Smooth muscle cell of the brain vasculature (primary cell): ENCODE measurements around the gene ATP6V0A1.
"Not testable (repeated sequence)": the region's sequence is repeated elsewhere in the genome, so short reads cannot be mapped to it uniquely, and the experiment has no call there.

Experiments used
- DNase-seq: peaks from one replicate; pipeline ENCODE4 v3.0.0-alpha.2; 2012; ENCODE audit warnings: low read depth, low spot score

ATP6V0A1 gene

DNA sequence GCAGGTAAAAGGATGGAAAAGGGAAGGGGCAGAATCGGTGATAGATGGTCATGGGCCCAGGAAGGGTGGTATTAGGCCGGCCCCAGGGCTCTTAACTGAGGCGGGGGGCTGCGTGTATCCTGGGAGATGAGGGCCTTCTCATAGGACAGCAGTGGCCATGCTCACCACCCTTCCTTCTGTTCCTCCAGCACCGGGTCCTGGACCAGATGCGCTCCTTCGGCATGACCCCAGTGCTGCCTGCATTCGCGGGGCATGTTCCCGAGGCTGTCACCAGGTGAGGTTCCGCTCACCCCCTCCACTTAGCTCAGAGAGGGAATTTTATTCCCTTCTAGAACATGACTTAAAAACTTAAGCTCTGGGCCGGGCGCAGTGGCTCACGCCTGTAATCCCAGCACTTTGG lies 79.8 kb downstream of the ATP6V0A1 start:
- no peak for DNase-seq

DNA sequence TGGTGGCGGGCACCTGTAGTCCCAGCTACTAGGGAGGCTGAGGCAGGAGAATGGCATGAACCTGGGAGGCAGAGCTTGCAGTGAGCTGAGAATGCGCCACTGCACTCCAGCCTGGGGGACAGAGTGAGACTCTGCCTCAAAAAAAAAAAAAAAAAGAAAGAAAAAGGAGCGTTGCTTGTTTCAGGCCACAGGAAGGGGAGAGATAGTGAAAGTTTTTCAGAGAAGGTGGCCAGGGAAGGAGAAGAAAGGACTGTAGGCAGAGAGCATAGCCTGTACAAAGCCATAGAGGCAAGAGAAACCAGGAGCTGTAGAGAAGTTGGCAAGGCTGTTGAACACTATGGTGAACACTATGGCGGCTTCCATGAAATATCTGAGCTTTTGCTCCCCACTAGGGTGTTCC lies 81.9 kb downstream of the ATP6V0A1 start:
- DNase-seq = not testable (repeated sequence)

DNA sequence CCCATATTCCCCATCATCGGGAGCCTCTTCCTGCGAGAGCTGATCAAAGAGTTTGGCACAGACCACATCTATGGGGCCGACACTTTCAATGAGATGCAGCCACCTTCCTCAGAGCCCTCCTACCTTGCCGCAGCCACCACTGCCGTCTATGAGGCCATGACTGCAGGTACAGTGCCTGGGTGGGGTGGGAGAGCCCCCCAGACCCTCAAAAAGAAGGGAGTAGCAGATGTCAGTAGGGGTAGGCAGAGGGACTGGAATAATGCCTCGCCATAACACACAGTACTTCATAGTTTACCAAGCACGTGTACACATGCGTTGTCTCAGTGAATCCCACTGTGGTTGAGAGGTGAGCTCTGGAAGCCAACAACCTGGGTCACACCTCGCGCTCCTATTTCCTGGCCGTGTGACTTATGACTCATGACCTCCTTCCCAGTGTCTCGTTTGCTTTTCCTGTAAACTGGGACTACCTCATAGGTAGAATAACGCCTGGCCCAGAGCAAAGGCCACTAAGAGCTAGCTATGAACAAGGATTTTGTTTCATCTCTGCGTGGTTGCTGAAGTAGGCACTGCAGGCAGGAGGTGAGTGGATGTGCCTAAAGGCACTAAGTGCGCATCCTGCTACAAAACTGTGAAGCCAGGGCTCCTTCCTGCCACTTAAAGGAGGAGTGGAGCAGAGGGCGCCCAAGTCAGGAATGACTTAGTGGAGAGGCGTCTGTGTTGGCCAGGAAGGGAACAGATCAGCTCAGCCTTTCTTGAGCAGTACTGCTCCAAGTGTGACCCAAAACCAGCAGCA lies 82.6 kb downstream of the ATP6V0A1 start:
- no peak for DNase-seq

DNA sequence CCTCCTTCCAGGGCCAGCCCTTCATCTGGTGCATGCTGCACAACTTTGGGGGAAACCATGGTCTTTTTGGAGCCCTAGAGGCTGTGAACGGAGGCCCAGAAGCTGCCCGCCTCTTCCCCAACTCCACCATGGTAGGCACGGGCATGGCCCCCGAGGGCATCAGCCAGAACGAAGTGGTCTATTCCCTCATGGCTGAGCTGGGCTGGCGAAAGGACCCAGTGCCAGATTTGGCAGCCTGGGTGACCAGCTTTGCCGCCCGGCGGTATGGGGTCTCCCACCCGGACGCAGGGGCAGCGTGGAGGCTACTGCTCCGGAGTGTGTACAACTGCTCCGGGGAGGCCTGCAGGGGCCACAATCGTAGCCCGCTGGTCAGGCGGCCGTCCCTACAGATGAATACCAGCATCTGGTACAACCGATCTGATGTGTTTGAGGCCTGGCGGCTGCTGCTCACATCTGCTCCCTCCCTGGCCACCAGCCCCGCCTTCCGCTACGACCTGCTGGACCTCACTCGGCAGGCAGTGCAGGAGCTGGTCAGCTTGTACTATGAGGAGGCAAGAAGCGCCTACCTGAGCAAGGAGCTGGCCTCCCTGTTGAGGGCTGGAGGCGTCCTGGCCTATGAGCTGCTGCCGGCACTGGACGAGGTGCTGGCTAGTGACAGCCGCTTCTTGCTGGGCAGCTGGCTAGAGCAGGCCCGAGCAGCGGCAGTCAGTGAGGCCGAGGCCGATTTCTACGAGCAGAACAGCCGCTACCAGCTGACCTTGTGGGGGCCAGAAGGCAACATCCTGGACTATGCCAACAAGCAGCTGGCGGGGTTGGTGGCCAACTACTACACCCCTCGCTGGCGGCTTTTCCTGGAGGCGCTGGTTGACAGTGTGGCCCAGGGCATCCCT lies 84.8 kb downstream of the ATP6V0A1 start:
- no peak for DNase-seq

DNA sequence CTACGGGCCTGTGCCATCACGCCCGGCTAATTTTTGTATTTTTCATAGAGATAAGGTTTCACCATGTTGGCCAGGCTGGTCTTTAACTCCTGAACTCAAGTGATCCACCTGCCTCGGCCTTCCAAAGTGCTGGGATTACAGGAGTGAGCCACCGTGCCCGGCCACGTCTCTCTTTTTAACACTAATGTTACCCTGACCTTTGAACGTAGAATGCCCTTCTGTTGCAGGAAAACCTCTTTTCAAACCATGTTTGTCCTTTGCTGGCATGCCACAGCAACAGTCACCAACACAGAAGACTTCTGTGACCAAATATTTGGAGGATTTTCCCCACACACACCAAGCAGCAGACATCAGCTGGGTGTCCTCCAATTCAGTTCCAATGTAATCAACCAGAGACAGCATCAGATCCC lies 86.2 kb downstream of the ATP6V0A1 start:
- no peak for DNase-seq

DNA sequence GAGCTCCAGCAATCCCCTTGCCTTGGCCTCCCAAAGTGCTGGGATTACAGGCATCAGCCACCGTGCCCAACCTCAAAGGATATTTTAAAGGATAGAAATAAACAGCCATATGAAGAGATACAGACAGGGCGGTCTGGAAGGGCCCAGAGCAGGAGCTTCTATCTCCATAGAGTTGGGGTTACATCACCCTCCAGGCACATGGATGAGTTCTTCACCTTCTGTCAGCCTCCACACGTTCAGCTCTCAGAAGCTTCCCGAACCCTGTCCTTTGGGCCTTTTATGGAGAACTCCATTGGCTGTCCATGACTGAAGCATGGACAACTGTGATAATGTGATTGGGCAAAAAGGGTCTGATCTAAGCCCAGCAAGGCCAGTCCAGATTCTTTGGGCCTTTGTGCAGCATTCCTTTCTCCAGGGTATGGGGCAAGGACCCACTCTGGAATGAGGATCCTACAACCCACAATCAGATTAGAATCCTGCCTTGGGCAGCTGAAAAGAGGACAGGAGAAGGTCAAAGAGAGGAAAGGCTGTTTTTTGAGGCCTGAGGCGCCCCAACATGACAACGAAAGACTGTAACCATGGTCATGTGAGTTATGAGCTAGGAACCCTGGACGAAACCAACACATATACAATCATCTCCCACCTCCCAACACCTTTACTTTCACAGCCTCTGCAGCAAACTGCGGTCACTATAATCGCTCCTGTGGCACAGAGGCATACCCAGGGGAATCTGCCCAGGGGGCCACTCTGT lies 87.3 kb downstream of the ATP6V0A1 start:
- not testable (repeated sequence) for DNase-seq

DNA sequence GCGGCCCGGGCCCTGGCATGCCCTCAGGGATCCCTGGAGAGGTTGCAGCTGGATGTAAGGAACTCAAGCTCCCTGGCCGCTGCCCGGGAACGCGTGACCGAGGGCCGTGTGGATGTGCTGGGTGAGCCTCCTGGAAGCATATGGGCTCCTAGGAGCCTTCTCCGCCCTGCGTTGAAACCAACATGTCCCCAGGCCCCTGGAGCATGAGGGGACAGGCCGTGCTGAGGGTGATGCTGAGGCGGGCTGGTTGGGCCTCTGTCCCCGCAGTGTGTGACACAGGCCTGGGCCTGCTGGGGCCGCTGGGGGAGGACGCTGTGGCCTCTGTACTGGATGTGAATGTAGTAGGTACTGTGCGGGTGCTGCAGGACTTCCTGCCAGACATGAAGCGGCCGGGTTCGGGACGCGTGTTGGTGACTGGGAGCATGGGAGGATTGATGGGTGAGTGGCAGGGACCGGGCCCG lies 88.4 kb downstream of the ATP6V0A1 start:
- no peak for DNase-seq

DNA sequence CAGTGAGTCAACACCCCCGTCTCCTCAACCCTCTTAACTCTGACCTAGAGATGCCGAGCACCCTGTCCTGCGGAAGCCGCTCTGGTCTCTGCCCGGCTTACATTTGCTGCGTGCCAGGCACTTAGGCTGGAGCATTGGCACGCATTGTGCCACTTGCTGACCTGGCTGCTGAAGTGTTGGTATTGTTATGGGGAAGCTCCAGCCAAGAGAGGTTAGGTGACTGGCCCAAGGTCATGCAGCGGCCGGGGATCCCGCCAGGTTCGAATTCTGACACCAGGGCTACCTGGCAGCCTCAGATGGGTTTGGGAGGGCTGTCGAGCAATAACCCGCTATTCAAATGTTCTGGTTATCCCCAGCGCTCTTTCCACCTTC lies 89.0 kb downstream of the ATP6V0A1 start:
- no peak for DNase-seq

DNA sequence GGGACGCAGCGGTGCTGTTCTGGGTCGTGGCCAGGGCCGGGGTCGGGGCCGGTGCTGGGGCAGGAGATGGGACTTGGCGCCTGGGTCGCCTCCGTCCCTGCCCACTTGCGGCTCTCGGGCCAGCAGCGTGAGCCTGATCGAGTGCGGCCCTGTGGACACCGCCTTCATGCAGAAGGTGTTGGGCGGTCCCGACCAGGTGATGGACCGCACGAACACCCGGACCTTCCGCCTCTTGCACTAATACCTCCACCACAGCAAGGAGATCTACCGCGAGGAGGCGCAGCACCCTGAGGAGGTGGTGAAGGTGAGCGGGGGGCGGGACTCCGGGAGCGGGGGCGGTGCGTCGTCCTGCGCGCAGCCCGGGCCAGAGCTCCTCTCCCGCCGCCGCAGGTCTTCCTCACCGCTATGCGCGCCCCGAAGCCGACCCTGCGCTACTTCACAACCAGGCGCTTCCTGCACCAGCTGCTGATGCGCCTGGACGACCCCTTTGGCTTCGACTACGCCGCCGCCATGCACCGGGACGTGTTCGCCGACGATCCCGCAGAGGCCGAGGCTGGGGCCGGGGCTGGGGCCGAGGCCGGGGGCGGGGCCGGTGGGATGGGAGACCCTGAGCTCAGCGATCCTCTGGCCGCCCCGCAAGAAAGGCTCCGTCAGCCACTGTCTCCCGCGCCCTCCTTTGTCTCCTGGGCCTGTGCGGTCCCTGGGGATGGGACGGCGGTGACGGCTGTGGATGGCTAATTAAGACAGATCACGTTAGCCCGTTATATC lies 89.6 kb downstream of the ATP6V0A1 start:
- DNase-seq = no peak

DNA sequence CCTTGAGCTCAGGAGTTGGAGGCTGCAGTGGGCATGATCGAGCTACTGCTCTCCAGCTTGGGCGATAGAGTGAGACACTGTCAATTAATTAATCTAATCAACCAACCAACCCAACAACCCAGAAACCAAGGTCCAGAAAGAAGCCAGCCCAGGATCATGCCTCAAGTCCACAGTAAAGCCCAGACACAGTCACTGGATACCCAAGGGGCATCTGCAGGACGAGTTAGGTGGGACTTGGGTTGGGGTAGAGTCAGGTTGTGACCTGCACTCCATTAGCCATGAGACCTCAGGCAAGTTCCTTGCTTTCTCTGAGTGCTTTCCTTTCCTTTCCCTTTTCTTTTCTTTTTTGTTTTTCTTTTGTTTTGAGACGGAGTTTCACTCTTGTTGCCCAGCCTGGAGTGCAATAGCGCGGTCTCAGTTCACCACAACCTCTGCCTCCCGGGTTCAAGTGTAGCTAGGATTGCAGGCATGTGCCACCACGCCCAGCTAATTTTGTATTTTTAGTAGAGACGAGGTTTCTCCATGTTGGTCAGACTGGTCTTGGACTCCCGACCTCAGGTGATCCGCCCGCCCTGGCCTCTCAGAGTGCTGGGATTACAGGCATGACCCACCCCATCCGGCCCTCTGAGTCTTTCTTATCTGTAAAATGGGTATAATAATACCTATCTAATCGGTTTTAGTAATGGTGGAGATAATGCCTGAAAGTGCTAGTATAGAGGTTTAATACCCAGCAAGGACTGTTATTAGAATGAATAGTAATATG lies 90.5 kb downstream of the ATP6V0A1 start:
- no peak for DNase-seq

DNA sequence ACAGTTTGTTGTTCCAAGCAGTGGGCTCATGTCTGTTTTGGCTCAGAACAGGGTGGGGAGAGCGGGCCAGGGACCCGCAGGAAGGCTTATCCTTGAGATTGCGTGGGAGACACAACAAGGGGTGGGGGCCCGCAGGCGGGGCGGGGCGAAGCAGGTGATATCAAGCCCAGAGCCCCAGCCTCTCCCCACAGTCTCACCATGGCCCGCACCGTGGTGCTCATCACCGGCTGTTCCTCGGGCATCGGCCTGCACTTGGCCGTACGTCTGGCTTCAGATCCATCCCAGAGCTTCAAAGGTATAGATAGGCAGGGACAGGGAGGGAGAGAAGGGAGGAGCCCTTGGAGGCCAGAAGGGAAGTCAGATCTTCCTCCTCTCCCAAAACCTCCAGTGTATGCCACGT lies 94.1 kb downstream of the ATP6V0A1 start, which contains the start of gene HSD17B1:
Gene HSD17B1, plus strand, starts transcription at position 188 of the 400 bp plus-strand sequence. Its CDS starts 11 bp downstream, at position 199.
- DNase-seq = not testable (repeated sequence)

DNA sequence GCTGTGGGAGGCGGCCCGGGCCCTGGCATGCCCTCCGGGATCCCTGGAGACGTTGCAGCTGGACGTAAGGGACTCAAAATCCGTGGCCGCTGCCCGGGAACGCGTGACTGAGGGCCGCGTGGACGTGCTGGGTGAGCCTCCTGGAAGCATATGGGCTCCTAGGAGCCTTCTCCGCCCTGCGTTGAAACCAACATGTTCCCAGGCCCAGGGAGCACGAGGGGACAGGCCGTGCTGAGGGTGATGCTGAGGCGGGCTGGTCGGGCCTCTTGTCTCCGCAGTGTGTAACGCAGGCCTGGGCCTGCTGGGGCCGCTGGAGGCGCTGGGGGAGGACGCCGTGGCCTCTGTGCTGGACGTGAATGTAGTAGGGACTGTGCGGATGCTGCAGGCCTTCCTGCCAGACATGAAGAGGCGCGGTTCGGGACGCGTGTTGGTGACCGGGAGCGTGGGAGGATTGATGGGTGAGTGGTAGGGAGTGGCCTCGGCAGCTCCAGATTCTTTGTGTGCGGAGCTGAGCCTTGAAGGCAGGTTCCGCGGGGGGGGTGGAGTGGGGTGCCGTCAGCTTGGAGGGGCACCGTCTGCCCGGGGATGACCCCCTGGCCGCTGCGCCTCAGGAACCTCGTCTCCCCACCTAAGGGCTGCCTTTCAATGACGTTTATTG lies 94.6 kb downstream of the ATP6V0A1 start:
- DNase-seq = no peak

DNA sequence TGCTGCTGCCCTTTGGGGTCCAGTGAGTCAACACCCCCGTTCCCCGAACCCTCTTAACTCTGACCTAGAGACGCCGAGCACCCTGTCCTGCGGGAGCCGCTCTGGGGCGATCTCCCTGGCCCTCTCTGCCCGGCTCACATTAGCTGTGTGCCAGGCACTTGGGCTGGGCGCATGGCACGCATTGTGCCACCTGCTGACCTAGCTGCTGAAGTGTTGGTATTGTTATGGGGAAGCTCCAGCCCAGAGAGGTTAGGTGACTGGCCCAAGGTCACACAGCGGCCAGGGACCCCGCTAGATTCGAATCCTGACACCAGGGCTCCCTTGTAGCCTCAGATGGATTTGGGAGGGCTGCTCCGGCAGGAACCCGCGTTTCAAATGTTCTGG lies 95.2 kb downstream of the ATP6V0A1 start:
- DNase-seq = no peak

DNA sequence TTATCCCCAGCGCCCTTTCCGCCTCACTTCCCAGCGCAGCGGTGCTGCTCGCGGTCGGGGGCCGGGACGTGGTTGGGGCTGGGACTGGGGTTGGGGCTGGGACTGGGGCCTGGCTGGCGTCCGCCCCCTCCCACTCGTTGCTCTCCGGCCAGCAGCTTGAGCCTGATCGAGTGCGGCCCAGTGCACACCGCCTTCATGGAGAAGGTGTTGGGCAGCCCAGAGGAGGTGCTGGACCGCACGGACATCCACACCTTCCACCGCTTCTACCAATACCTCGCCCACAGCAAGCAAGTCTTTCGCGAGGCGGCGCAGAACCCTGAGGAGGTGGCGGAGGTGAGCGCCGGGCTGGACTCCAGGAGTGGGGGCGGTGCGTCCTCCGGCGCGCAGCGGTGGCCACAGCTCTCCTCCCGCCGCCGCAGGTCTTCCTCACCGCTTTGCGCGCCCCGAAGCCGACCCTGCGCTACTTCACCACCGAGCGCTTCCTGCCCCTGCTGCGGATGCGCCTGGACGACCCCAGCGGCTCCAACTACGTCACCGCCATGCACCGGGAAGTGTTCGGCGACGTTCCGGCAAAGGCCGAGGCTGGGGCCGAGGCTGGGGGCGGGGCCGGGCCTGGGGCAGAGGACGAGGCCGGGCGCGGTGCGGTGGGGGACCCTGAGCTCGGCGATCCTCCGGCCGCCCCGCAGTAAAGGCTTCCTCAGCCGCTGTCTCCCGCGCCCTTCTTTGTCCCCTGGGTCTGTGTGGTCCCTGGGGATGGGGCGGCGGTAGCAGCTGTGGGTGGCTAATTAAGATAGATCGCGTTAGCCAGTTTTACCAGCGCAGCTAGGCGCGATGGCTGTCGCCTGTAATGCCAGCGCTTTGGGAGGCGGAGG lies 95.8 kb downstream of the ATP6V0A1 start:
- peak; percentile 62 for DNase-seq

DNA sequence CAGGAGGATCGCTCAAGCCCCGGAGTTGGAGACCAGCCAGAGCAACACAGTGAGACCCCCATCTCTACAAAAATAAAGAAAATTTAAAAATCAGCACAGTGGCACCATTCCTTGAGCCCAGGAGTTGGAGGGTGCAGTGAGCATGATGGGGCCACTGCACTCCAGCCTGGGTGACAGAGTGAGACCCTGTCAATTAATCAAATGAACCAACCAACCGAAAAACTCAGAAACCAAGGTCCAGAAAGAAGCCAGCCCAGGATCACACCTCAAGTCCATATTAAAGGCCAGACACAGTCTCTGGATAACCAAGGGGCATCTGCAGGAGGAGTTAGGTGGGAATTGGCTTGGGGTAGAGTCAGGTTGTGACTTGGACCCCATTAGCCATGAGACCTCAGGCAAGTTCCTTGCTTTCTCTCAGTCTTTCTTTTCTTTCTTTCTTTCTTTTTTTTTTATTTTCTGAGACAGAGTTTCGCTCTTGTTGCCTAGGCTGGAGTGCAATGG lies 96.5 kb downstream of the ATP6V0A1 start:
- DNase-seq = no peak

DNA sequence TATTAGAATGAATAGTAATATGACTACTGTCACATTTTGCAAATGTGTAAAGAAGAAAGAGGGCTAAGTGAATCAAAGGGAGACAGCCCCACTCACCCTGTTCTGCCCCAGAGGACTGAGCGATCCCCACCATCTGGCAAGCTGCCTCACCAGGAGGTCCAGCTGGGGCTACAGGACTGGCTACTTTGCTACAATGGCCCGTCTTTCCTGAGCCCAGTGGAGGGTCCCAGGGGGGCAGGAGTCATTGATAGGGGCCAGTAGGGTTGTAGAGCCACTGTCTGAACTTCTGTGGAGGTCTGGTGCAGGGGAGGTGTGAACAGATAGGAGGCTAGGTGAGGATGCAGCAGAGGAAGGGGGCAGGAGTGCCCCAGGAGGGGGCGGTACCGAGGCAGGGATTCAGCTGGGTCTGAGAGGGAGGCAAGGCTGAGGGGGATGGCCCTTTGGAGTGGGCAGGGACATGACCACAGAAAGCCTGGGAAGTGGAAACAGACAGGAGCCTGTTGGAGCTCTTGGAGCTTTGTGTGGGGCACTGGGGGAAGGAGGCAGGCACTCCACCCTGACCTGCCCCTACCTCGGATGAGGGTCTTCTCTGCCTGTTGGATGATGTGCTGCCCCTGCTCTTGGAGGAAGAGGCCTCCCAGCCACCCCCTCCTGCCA lies 97.4 kb downstream of the ATP6V0A1 start:
- DNase-seq = not testable (repeated sequence)

DNA sequence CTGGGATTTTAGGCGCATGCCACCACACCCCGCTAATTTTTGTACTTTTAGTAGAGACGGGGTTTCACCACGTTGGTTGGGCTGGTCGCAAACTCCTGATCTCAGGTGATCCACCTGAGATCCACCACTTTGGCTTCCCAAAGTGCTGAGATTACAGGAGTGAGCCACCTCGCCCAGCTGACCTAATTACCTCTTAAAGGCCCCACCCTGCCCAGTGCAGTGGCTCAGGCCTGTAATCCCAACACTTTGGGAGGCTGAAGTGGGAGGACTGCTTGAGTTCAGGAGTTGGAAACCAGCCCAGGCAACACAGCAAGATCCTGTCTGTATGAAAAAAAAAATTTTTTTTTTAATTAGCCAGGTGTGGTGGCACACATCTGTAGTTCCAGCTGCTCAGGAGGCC lies 100.4 kb downstream of the ATP6V0A1 start:
- DNase-seq = no peak

DNA sequence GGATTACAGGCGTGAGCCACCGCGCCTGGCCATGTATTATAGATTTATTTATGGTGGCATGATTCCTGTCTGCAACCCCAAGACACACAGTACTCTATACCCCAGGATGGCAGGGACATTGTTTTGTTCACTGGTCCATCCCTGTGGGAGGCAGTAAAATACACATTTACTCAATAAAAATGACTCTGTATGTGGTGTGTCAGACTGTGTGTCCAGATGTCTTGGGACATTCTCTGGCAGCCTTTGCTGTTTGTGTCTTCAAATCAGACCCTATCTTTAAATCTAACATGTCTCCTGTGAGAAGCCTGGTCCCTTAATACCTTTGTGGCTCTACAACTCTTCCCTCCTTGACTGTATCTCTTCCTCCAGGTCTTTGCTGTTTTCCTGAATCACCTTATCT lies 101.6 kb downstream of the ATP6V0A1 start:
- no peak for DNase-seq
